ENCODE measurements around the gene ZC3H8.
"Not testable (repeated sequence)": the region's sequence is repeated elsewhere in the genome, so short reads cannot be mapped to it uniquely, and the experiment has no call there.

ZC3H8 gene

GRCh38 chr2:112254466-112255240 is at the start of gene ZC3H8:
ZC3H8 (minus strand) TSS chr2:112255042; CDS start chr2:112254981, 61 bp downstream.
- DNase-seq: peak; percentile 85 to 98 (median 94)
- intact Hi-C loops (cut with DNase I): loop anchor here (5.0 to 10.0 kb wide), 4 partner anchors 183 to 390 kb away; partner anchors contain the start of genes CHCHD5, SLC20A1 and TTL

GRCh38 chr2:112304298-112304941 is 49.6 kb upstream of the ZC3H8 start:
- DNase-seq: no peak
- intact Hi-C loops (cut with DNase I): no loop called here

GRCh38 chr2:112301973-112302372 is 47.1 kb upstream of the ZC3H8 start:
- intact Hi-C loops (cut with DNase I): no loop called here

GRCh38 chr2:112301171-112301584 is 46.3 kb upstream of the ZC3H8 start:
- no peak for DNase-seq
- intact Hi-C loops (cut with DNase I): no loop called here

More at GRCh38 chr2:112301973-112302372, 47.1 kb upstream of the ZC3H8 start:
- DNase-seq: no peak

GRCh38 chr2:112296407-112296806 is 41.6 kb upstream of the ZC3H8 start:
- intact Hi-C loops (cut with DNase I): no loop called here
- no peak for DNase-seq

GRCh38 chr2:112295407-112296078 is 40.7 kb upstream of the ZC3H8 start:
- no peak for DNase-seq
- intact Hi-C loops (cut with DNase I): no loop called here

GRCh38 chr2:112293636-112294401 is 39.0 kb upstream of the ZC3H8 start:
- intact Hi-C loops (cut with DNase I): no loop called here

GRCh38 chr2:112290648-112291047 is 35.8 kb upstream of the ZC3H8 start:
- intact Hi-C loops (cut with DNase I): no loop called here
- DNase-seq: no peak

More at GRCh38 chr2:112293636-112294401, 39.0 kb upstream of the ZC3H8 start:
- no peak for DNase-seq

GRCh38 chr2:112290088-112290487 is 35.2 kb upstream of the ZC3H8 start:
- intact Hi-C loops (cut with DNase I): no loop called here
- no peak for DNase-seq

- intact Hi-C loops (cut with DNase I); DNase-seq: not testable (repeated sequence)
These were observed 28.7 kb upstream of the ZC3H8 start for GRCh38 chr2:112283535-112283934.

GRCh38 chr2:112282066-112282465 is 27.2 kb upstream of the ZC3H8 start:
- DNase-seq; intact Hi-C loops (cut with DNase I): not testable (repeated sequence)

GRCh38 chr2:112277596-112278220 is 22.9 kb upstream of the ZC3H8 start:
- intact Hi-C loops (cut with DNase I): loop anchor here (5.0 to 10.0 kb wide), 2 partner anchors 205 to 223 kb away; partner anchors contain the start of genes TMEM87B and TTL

GRCh38 chr2:112276954-112277353 is 22.1 kb upstream of the ZC3H8 start:
- intact Hi-C loops (cut with DNase I): loop anchor here (5.0 to 10.0 kb wide), 2 partner anchors 205 to 222 kb away; partner anchors contain the start of genes TMEM87B and TTL
- DNase-seq: no peak

More at GRCh38 chr2:112277596-112278220, 22.9 kb upstream of the ZC3H8 start:
- DNase-seq: no peak

GRCh38 chr2:112275887-112276773 is 21.3 kb upstream of the ZC3H8 start:
- intact Hi-C loops (cut with DNase I): loop anchor here (5.0 to 10.0 kb wide), 2 partner anchors 206 to 221 kb away; partner anchors contain the start of genes TMEM87B and TTL
- DNase-seq: peak; percentile 73 to 94 (median 86)

- peak; percentile 97 to 100 (median 100) for DNase-seq
- intact Hi-C loops (cut with DNase I): loop anchor here (5.0 to 10.0 kb wide), 2 partner anchors 207 to 221 kb away; partner anchors contain the start of genes TMEM87B and TTL
These were observed 20.6 kb upstream of the ZC3H8 start, which contains the start of gene ZC3H6 for GRCh38 chr2:112275311-112275886. ZC3H6 (plus strand) TSS chr2:112275597; CDS start chr2:112275995, 398 bp downstream.

- DNase-seq: no peak
These were observed 18.5 kb upstream of the ZC3H8 start for GRCh38 chr2:112273349-112273748.

More at GRCh38 chr2:112273349-112273748, 18.5 kb upstream of the ZC3H8 start:
- intact Hi-C loops (cut with DNase I): loop anchor here (10.0 kb wide), 1 partner anchor 219 kb away; the partner anchor contains the start of gene TMEM87B

Measured in head of caudate nucleus (tissue), 42 donors.